HG03558 (cell line): Measurements from ENCODE around the gene IGSF1.
"Not testable (repeated sequence)": the region's sequence is repeated elsewhere in the genome, so short reads cannot be mapped to it uniquely, and the experiment has no call there.

Experiments used
- ATAC-seq: cut with Tn5 transposase; IDR thresholded peaks from one replicate; pipeline ENCODE4 v1.9.1; 2021; ENCODE audit warnings: moderate number of reproducible peaks; ENCODE audit not compliant: unreplicated experiment; ENCODE audit errors: extremely low read depth

The IGSF1 gene

GRCh38 chrX:131277543-131278136 lies 11.5 kb downstream of the IGSF1 start:
- no peak for ATAC-seq

DNA sequence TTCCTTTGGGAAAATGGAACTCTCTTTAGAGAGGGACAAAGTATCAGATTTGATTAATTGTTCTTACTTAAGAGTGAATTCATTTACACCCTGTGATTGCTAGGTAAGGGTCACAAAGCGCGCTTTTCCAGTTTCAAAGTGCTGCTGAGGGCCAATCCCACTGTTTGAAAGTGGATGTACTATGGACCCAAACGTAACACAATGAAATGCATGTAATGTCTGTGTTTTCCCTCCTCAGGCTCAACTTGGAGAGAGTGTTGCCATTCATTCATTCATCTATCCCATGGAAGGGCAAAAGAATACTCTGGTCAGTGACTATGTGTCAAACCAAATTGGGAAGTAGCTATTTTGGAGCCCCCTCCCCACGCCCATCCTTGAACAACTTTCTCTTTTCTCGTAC lies 16.1 kb downstream of the IGSF1 start:
- ATAC-seq, result no peak

GRCh38 chrX:131271826-131272225 lies 17.3 kb downstream of the IGSF1 start:
- no peak for ATAC-seq

GRCh38 chrX:131271274-131271673 lies 17.8 kb downstream of the IGSF1 start:
- ATAC-seq, result no peak

- no peak for ATAC-seq
These were observed 19.0 kb downstream of the IGSF1 start for GRCh38 chrX:131270080-131270479.

DNA sequence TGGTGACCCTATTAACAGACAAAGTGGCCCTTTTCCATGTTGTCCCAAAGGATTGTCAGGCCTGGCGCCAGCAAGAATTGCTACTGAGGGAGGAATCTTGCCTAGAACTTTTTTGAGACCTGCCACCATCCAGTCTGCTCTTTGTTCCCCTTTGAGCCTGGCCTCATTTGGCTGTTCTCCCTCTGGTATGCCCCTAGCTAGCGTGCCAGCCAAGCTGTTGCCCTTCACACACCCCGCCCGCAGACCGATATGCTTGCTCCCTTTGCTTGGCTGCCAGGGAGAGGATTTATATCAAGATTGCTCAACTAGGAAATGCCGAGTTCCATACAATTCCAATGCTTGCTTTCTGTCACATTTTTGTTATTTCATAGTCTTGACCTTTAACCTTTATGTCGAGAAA lies 24.4 kb downstream of the IGSF1 start:
- ATAC-seq, result no peak

GRCh38 chrX:131264053-131264452 lies 25.1 kb downstream of the IGSF1 start:
- ATAC-seq, result no peak

DNA sequence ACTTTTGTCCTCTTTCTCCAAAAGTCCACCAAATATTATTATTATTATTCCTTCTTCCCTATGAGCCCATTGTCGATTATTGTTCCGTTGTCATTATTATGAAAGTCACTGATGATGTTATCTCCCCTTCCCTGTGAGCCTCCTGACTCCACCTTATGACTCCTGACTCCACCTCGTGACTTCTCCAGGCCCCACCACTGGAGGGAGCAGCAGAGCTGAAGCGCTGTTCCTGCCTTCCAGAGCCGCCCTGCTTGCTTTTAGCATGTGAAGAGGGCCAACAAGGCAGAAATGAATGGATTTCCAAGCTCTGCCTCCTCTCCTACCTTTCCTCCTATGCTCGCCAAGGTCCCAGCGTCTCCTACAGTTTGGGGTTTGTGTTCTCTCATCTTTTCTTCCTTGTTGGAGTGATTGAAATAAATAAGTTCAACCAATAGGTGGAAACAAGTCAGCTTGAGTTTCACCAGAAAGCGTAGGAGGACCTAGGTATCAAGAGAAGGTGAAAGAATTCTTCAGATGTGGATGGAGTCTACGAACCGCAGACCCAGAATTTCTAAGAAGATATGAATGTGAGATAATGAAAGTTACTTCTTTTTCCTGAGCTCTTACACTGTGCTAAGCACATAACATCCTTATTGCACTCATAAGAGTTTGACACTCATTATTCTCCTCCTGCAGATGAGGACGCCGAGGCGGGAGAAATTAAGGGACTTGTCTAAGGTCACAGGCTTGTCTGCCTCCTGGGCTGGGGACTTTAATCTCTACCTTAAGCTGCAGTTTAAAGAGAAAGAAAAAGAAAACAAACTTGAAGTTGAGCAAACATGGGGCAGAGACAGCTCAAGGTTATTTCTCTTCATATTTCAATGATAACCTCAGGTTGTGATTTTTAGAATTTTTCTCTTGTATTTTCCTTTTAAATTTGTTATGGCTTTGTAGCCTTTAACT lies 26.1 kb downstream of the IGSF1 start:
- ATAC-seq, result no peak

DNA sequence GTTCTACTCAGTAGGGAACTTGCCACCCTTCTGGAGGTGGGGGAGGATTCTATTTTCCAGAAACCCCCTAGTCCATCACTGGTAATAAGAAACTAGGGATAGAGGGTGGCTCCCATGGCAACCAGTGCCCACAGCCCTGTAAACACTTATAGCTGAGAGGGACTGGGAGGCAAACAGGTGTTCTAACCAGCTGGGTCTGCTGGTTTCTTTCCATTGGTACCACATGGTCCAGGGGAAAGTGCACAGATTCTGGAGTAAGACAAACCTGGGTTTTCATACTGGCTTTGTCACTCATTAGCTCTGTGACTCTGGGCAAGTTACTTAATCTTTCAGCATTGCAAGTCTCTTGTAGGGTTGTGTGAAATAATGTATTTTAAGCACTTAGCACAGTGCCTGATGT lies 26.9 kb downstream of the IGSF1 start:
- no peak for ATAC-seq

GRCh38 chrX:131257367-131257766 lies 31.7 kb downstream of the IGSF1 start:
- no peak for ATAC-seq

DNA sequence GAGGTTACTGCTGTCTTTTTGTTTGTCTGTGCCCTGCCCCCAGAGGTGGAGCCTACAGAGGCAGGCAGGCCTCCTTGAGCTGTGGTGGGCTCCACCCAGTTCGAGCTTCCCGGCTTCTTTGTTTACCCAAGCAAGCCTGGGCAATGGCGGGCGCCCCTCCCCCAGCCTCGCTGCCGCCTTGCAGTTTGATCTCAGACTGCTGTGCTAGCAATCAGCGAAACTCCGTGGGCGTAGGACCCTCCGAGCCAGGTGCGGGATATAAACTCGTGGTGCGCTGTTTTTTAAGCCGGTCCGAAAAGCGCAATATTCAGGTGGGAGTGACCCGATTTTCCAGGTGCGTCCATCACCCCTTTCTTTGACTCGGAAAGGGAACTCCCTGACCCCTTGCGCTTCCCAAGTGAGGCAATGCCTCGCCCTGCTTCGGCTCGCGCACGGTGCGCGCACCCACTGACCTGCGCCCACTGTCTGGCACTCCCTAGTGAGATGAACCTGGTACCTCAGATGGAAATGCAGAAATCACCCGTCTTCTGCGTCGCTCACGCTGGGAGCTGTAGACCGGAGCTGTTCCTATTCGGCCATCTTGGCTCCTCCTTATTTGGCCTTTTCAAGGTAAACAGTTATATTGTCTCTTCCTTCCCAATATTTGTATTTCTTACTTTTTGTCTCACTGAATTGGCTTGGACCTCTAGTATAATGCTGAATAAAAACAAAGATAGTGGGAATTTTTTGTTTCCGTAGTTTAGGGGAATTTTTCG lies 37.9 kb downstream of the IGSF1 start:
- not testable (repeated sequence) for ATAC-seq

GRCh38 chrX:131239057-131239456 lies 50.0 kb downstream of the IGSF1 start:
- no peak for ATAC-seq

GRCh38 chrX:131237363-131237762 lies 51.7 kb downstream of the IGSF1 start:
- ATAC-seq, result no peak

- no peak for ATAC-seq
These were observed 53.1 kb downstream of the IGSF1 start for GRCh38 chrX:131235768-131236545.

DNA sequence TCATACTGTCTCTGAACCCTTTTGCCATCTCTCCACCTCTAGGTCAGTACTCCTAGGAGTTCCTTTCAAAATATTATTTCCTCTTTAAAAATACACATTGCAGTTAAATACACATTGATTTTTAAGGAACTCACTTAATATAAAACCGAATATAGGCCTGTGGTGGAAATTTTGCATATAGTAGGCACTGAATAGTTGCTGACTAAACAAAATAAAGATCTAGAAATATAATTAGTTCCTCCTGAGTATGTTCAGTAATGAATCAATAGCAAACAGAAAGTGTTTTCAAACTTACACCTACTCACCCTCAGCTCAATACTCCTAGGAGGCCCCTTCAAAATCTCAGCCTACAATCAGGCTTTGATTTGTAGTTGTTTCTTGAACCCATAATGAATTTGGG lies 61.5 kb downstream of the IGSF1 start:
- ATAC-seq, result no peak

DNA sequence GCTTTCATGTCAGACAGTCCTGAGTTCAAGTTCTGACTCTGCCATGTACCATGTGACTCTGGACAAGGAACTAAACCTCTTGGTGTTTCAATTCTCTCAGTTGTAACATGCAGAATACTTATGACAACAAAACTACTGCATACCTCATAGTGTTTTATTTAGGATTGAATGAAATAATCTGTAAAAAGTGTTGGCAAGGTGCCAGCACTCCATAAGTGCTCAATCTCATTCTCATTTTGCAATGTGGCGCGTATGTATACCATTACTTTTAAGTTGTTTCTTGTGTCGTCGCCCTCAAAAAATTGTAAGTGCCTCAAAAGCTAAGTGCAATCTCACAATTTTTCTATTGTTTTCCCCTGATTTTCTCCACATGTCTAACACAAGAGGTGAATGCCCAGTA lies 62.5 kb downstream of the IGSF1 start:
- no peak for ATAC-seq

GRCh38 chrX:131225078-131225477 lies 64.0 kb downstream of the IGSF1 start:
- no peak for ATAC-seq
